ENCODE data around the gene MIGA1. TPM values are rescaled to one million over a fixed set of nuclear protein-coding genes. Genes with fewer than 3 reads are reported as not detected.
A peak's percentile ranks its signal among the peaks of the same experiment; 100 is the strongest.

The MIGA1 gene
- total RNA-seq, 1 donor from 2014 or later: 19.8 TPM

DNA sequence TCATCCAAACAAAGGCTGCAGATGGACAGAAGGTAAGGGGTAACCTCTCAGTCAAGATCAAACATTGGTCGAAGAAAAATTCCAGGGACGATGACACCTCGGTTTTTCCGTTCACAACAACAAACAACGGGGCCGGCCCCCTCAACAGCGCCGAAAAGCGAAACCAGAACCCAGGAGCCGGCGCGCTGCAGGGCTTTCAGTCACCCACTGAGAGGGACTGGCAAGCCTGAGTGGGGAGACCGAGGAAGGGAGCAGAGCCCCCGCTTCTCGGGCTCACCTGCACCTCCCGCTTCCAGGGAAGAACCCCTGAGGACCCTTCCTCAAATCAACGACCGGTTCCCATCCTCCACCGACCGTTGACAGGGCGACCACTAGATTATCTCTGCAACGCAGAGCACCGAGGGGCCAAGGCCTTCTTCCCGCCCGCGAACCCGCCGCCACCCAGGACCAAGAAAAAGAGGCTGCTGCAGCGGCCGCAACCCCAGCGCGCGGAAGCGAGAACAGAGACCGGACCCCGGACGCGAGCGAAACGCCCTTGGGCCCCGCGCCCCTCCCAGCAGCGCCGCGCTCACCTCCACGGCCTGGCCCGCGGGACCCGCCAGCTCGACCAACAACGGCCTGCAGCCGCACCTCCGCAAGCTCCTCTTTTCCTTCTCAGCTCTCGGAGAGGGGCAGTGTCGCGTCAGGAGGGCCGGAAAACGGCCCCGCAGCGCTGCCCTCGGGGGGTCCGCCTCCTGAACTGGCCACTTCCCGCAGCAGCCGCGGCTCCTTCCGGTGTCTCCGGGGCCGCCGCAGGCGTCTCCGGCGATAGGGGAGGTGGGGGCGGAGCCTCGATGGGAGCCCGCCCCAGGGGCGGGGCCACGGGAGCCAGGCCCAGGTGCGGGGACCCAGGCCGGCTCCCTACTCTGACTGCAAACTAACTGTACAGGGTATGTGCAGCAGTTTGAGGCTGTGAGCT, 20.1 kb upstream of the MIGA1 start, which contains the start of gene USP33:
USP33 (minus strand) TSS at position 782 of the 958 bp plus-strand sequence. CDS start 18,155 bp downstream, outside the sequence.
- peak; percentile 66 to 87 for DNase-seq (ENCODE audit: low spot score in 2 of 2, unreplicated experiment in 2 of 2)
- Mint-ChIP-seq H3K4me3 (peak within 1 kb of the TSS; percentile 88), H3K9me3 (no peaks in the 10 kb centered on the region), H3K36me3 (no peaks in the 10 kb centered on the region), H3K4me1 (peaks cover 34% of the 10 kb centered on the region), H3K27me3 (ENCODE audit: low read depth) (no peaks in the 10 kb centered on the region), H3K27ac (peak within 1 kb of the TSS; percentile 99)
- TF ChIP-seq, protein P1, sequence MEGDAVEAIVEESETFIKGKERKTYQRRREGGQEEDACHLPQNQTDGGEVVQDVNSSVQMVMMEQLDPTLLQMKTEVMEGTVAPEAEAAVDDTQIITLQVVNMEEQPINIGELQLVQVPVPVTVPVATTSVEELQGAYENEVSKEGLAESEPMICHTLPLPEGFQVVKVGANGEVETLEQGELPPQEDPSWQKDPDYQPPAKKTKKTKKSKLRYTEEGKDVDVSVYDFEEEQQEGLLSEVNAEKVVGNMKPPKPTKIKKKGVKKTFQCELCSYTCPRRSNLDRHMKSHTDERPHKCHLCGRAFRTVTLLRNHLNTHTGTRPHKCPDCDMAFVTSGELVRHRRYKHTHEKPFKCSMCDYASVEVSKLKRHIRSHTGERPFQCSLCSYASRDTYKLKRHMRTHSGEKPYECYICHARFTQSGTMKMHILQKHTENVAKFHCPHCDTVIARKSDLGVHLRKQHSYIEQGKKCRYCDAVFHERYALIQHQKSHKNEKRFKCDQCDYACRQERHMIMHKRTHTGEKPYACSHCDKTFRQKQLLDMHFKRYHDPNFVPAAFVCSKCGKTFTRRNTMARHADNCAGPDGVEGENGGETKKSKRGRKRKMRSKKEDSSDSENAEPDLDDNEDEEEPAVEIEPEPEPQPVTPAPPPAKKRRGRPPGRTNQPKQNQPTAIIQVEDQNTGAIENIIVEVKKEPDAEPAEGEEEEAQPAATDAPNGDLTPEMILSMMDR (IDR thresholded peaks at IDR 0.05; ENCODE audit: unreplicated experiment): no peak

DNA sequence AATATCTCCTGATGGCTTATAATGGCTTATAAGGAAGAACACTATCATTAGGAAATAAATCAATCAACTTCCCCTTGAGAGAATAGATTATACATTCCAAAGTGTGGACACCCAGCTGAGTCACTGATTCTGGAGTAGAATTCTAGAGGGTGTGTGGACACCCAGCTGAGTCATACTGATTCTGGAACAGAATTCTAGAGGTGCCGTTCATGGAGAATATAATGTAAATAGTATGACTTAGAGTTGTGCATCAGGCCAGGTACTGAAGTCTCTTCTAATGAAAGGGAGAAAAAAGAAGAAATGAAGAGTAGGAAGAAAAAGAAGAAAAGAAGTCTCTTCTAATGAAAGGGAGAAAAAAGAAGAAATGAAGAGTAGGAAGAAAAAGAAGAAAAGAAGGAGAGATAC, 17.4 kb upstream of the MIGA1 start:
- Mint-ChIP-seq H3K27me3 (ENCODE audit: low read depth) (no peaks in the 10 kb centered on the region), H3K4me3 (no peak overlapping the region), H3K9me3 (no peaks in the 10 kb centered on the region), H3K4me1 (peaks cover 21% of the 10 kb centered on the region), H3K27ac (no peak overlapping the region), H3K36me3 (no peaks in the 10 kb centered on the region)
- TF ChIP-seq, protein P1 (IDR thresholded peaks at IDR 0.05; ENCODE audit: unreplicated experiment): no peak
- no peak for DNase-seq (ENCODE audit: low spot score in 2 of 2, unreplicated experiment in 2 of 2)

DNA sequence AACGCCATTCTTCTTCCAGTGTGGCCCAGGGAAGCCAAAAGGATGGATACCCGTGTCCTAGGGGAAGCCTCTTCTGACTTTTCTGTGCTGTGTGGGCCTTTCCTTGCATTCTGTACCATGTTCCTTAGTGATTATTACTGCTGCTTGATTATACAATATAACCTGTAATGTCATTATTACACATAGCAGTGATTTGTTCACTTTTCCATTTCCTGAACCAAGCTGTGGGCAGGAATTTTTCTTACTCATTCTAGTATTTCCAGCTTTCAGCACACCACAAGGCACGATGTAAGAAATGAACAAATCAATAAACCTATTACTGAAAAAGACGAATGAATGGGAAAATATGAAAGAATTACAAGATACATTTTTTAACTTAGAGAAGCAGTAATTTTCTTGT, 11.4 kb upstream of the MIGA1 start:
- TF ChIP-seq, protein P1 (IDR thresholded peaks at IDR 0.05; ENCODE audit: unreplicated experiment): no peak
- Mint-ChIP-seq H3K36me3 (no peaks in the 10 kb centered on the region), H3K27ac (no peak overlapping the region), H3K27me3 (ENCODE audit: low read depth) (no peaks in the 10 kb centered on the region), H3K4me3 (no peak overlapping the region), H3K4me1 (no peaks in the 10 kb centered on the region), H3K9me3 (no peaks in the 10 kb centered on the region)
- DNase-seq (ENCODE audit: low spot score in 2 of 2, unreplicated experiment in 2 of 2): no peak

DNA sequence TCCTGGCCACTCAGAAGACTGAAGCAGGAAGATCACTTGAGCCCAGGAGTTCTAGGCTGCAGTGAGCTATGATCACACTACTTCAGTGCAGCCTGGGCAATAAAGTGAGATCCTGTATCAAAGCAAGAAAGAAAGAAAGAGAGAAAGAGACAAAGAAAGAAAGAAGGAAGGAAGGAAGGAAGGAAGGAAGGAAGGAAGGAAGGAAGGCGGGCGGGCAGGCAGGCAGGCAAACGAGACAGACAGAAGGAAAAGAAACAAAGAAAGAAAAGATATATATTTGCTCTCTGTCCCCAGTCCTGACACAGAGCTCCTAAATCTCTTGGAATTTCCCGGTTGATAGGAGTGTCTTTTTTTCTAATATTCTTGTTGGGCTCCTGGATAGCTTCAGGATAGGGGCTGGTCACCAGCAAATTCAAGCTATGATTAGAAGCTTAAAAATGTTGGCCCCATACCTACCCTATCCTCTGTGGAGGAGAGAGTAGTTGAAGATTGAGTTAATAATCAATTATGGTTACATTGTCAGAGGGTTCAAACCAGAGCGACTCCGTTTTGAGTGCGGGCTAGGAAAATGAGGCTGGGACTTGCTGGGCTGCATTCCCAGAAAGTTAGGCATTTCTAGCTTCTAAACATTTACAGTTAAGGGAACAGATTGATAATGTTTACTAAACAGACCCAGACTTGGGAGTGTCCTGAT, 3.3 kb upstream of the MIGA1 start:
- Mint-ChIP-seq H3K9me3 (no peaks in the 10 kb centered on the region), H3K27ac (peak overlapping the region; percentile 85), H3K27me3 (ENCODE audit: low read depth) (no peaks in the 10 kb centered on the region), H3K36me3 (no peaks in the 10 kb centered on the region), H3K4me1 (peaks cover 24% of the 10 kb centered on the region), H3K4me3 (no peak overlapping the region)
- DNase-seq (ENCODE audit: low spot score in 2 of 2, unreplicated experiment in 2 of 2): no peak
- TF ChIP-seq, protein P1 (IDR thresholded peaks at IDR 0.05; ENCODE audit: unreplicated experiment): no peak

DNA sequence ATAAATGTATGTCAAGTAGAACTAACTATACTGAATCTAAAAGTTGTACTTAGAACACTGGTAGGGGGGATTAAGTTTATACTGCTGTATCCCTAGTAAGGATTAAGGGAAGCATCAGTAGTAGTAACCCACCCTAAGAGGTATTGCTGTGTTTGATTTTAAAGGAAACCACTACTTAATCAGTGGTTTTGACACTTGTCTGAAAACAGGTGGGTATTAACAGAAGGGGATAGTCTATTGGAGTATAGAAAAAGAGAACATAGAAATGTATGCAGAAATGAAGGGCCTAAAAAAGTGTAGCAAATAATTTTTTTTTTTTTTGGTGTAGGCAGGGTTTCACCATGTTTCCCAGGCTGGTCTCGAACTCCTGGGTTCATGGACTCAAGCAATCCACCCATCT, 2.2 kb downstream of the MIGA1 start:
- TF ChIP-seq, protein P1 (IDR thresholded peaks at IDR 0.05; ENCODE audit: unreplicated experiment): no peak
- Mint-ChIP-seq H3K27me3 (ENCODE audit: low read depth) (no peaks in the 10 kb centered on the region), H3K27ac (no peak overlapping the region), H3K4me3 (no peak overlapping the region), H3K9me3 (peaks cover 13% of the 10 kb centered on the region), H3K36me3 (peaks cover 29% of the 10 kb centered on the region), H3K4me1 (peaks cover 20% of the 10 kb centered on the region)
- DNase-seq (ENCODE audit: low spot score in 2 of 2, unreplicated experiment in 2 of 2): no peak

Data from mesothelial cell of epicardium (in vitro differentiated cells).